ENCODE data around the gene RNF212B. TPM values are rescaled to one million over a fixed set of nuclear protein-coding genes. Genes with fewer than 3 reads are reported as not detected.

The RNF212B gene
- total and polyA plus RNA-seq, 10 of the 15 experiments (the other 5 are each of a cell fraction or from before 2014, with no cell fraction given) = not detected

DNA sequence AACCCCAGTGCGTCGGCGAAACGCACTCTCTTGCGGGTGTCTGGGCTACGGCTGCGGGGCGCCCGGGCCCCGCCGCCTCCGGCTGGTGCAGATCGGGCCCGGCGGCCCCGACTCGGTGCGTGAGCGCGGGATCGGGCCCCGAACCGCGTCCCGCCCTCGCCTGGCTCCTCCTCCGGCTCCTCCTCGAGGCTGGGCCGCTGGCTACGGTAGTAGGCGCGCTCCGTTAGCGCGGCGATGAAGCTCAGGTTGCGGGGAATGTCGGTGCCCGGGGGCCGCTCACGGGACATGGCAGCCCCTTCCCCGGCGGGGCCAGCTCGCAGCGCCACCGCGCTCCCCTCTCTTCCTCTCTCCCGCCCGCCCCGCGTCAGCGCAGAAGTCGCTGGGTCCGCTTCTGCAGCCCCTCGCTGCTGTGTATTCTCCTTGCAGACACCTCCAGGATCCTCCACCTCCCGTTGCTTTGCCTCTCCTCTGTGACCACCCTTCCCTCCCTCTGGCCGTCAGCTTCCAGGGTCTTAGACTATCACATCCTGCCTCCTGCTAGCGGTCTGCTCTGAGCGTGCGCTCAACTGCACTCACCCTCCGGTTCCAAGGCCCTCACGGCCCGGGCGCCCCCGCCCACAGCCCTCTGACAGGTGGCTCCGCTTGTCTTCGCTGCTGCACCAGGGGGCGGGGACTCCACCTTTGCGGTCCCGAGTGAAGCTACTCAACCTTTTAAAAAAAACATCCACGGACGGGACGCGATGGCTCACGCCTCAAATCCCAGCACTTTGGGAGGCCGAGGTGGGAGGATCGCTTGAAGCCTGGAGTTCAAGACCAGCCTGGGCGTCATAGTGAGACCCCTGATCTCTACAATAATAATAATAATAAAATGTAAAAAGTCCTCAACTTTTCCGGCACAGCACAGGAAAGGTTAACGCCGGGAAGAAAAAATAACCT is 64.8 kb downstream of the RNF212B start, which contains the start of gene PPP1R3E (continued):
- TF ChIP-seq MXI1 (IDR thresholded peaks at IDR 0.05; ENCODE audit: low read depth, low read length) (peak; percentile 44), NRF1 (conservative IDR thresholded peaks at IDR 0.05; ENCODE audit: low read depth, low read length) (no peak), CREB1 (IDR thresholded peaks at IDR 0.05; ENCODE audit: low read depth) (peak; percentile 41; the same call in 1 of the 2 replicates), EGR1 (IDR thresholded peaks at IDR 0.05; ENCODE audit: borderline replicate concordance in 1 of 2, low read depth in 2 of 2, low read length in 2 of 2) (peak in 1 of 2 experiments; percentile 85; a peak in 1 of 3 replicates), POLR2AphosphoS2 (IDR thresholded peaks at IDR 0.05; ENCODE audit: low read depth, low read length) (peak; percentile 83), TBL1XR1 (IDR thresholded peaks at IDR 0.05; ENCODE audit: low read depth, low read length) (no peak)
- TF ChIP-seq, protein P1, sequence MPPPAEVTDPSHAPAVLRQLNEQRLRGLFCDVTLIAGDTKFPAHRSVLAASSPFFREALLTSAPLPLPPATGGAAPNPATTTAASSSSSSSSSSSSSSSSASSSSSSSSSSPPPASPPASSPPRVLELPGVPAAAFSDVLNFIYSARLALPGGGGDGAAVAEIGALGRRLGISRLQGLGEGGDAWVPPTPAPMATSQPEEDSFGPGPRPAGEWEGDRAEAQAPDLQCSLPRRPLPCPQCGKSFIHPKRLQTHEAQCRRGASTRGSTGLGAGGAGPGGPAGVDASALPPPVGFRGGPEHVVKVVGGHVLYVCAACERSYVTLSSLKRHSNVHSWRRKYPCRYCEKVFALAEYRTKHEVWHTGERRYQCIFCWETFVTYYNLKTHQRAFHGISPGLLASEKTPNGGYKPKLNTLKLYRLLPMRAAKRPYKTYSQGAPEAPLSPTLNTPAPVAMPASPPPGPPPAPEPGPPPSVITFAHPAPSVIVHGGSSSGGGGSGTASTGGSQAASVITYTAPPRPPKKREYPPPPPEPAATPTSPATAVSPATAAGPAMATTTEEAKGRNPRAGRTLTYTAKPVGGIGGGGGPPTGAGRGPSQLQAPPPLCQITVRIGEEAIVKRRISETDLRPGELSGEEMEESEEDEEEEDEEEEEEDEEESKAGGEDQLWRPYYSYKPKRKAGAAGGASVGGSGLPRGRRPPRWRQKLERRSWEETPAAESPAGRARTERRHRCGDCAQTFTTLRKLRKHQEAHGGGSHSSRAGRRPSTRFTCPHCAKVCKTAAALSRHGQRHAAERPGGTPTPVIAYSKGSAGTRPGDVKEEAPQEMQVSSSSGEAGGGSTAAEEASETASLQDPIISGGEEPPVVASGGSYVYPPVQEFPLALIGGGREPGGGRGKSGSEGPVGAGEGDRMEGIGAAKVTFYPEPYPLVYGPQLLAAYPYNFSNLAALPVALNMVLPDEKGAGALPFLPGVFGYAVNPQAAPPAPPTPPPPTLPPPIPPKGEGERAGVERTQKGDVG (CRISPR knock-in tag; IDR thresholded peaks at IDR 0.05) = no peak

All from GM12878 (cell line).